Fibroblast of peridontal ligament (primary cell): ENCODE measurements around the gene ANO6.

Source experiments
- DNase-seq: peaks from one replicate; pipeline ENCODE4 v3.0.0-alpha.2; 2010; ENCODE audit errors: extremely low read depth

The ANO6 gene

DNA sequence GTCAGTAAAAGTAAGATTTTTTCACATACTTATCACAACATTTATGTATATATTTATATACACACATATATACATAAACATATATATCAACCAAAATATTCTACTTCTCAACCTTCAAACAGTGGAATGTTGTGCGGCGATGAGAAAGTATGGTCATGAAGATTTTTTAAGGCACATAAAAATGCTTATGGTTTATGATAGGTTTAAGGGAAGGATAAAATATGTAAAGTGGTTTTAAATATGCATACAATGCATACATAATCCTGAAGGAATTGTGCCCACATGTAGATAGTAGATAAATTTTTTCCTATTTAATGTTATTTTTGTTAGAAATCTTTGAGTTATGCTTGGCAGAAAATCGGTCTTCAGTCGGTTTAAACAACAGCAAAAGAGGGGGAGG, 182.7 kb downstream of the ANO6 start:
- DNase-seq: no peak

DNA sequence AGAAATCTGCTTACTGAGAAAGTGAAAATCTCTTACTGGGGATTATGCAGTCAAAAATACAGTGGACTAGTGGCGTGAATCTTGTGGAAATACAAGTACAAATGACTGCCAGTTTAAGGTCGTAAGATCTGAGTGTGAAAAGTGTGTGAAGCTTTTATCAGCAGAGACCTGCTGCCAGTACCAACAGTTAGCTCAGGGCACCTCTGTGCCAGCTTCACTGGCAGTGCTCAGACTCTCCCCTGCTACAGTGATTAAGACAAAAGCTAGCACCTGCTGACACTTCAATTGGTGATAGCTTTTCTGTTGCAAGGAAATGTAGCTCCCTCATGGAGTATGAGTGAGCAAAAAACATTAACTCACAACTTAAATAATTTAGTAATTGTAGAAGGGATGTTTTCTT, 185.1 kb downstream of the ANO6 start:
- DNase-seq: no peak

DNA sequence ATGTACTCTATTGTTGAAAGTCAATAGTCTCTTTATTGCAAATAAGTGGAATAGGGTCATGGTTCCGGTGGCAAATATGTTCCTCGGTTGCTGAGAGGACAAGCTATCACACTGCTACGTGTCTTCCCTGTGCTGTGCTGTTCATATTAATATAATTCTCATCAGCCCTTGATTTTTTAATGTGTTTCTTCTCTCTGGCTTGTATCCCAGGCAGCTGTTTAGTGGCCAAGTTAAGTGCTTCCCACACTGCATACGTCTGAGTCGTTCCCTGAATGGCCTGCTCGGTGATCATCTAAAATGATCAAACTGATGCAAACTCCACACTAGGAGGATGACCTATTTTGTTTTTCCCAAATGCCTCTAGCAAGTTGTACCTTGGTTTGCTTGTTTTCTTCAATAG, 186.4 kb downstream of the ANO6 start:
- DNase-seq: no peak

DNA sequence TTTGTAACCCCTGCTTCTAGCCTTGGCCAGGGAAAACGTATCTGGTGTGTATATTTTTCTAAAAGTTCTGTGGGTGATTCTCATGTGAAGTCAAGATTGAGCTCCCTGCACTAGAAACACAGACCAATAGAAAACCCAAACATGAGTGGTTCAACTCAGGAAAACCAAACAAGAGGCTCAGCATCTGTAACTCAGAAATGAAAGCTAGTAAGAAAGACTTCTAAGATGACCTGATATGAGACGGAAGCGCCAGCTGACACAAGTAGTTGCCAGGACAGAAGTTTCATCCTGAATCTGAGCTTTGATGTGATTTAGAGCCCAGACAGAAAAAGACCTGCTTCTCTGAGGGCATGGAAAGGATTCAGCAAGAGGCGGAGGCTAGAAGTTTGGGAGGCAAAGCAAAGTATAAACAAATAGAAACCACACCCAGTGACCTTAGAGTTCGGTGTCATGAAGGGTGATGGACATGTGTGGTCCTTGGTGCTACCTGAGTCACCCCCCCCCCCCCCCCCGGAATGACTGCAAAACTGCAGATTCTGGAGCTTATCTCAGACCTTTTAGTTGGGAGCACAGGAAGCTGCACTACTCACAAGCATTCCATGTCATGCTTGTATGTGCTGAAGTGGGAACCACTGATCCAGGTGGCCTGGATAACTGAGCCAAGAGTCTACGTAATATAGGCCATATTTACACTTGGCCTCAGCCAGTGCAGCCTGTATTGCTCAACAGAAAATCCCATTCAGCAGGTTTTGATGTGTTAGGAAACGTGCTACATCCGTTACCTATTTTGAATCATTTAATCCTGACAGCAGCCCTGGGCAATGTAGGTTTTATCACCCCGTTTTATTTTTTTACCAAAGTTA, 191.3 kb downstream of the ANO6 start:
- DNase-seq: no peak

DNA sequence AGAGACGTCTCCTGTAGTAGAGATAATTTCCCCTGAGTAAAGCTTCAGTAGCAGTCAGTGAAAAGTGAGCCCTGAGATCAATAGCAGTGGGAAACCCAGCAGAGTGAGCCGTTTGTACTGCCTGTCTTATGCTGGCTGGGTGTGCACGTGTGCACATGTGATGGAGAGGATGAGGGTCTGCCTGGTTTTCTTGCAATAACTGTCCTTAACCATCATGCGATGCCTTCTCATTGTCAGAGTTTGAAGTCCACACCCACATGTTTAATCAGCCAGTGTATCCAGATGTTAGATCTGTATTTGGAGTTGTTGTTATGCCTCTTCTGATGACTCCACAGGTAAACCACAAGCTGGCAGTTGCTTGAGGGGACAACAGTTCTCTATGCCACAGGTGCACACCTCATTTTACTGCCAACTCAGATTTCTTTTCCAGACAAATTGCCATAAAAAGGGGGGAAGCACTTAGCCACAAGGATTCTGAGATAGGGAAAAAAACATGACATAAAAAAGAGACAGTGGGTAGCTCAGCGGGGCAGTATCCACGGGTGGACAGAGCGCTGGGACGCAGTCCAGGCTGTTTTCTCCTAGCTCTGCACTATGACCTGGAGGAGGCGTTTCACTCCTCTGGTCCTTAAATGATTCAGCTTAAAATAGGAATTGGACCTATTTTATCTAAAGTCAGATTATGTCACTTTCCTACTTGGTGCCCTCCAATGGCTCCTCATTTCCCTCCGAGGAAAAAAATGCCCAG, 192.3 kb downstream of the ANO6 start:
- no peak for DNase-seq

DNA sequence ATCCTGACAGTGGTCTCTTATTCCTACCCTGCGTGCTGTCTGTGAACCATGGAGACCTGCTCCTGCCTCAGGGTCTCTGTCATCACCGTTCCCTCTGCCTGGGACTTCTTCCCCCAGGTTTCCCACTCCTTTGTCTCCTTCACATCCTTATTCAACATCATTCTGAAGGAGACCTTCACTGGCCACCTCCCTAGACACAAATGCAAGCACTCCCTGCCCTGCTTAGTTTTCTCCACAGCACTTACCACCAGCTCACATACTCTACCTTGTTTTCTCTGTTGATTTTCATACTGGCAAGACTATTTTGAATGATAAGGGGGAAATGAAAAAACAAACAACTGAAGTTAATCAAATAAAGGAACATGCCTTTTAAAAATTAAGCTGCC, 192.8 kb downstream of the ANO6 start:
- DNase-seq: no peak

DNA sequence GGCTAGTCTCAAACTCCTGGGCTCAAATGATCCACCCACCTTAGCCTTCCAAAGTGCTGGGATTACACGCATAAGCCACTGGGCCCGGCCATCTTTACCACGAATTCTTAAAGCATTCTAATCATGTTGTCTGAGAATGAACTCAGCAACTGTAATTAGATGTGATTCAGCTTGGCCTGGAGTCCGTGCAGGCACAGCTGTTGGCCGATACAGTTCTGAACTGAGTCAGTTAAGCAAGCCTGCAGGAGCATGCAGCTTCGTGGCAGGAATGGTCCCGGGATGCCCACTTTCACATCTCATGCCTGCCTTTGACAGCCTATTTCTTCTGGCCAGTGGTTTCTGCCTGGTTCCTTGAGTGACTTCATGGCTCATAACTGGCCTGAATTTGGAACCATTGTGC, 194.1 kb downstream of the ANO6 start:
- peak; percentile 94 for DNase-seq

DNA sequence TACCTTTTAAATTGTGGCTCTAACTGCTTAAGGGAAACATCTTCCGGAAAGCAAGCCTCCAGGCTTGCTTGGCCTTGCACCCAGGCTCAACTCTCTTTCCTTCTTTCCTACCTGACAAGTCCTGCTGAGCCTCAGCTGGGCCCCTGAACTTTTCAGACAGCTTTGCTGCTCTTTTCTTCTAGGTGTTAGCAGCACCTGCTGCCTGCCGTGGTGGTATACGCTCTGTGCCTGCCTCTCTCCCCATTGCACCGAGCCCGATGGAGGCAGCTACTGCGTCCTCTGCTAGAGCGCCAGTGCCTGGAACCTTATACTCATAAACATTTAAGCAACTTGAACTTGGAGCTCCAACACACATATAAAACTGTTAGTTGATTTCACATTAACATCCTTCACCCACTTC, 195.7 kb downstream of the ANO6 start:
- no peak for DNase-seq

DNA sequence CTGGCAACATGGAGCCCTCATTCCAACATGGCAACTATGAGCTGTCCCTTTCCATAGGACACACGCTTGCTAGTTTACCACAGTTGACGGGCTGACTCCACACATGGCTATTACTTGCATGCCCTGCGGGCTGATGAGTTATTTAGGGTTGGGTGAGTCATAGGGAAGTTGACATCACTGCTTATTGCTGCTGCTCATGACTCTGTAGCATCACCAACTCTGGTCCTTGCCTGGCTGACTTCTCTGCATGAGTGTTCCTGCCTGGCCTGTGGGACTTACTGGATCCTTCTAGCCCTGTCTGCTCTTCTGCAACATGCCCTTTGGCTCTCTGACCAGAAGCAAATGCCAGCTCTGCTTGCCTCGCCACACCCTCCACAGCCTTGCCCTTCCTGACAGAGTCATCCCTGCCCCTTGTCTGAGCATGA, 199.5 kb downstream of the ANO6 start:
- DNase-seq: peak; percentile 99

DNA sequence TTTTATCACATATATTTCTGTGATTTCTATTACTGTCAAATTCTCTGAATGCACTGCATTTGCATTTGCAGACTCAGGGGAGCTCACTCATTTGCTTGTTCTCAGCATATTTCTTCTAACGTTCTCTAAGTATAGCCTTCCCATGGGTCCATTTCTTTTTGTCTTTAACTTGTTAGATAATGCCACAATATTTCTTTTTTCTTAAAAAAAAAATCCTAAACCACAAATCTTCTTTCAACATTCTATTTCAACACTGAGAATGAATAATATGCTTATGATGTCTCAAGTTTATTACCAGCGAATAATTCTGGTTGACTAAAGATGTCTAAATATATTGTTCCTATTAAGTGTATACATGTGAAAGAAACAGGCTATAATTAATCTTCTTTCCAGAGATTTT, 200.2 kb downstream of the ANO6 start:
- peak; percentile 74 for DNase-seq

DNA sequence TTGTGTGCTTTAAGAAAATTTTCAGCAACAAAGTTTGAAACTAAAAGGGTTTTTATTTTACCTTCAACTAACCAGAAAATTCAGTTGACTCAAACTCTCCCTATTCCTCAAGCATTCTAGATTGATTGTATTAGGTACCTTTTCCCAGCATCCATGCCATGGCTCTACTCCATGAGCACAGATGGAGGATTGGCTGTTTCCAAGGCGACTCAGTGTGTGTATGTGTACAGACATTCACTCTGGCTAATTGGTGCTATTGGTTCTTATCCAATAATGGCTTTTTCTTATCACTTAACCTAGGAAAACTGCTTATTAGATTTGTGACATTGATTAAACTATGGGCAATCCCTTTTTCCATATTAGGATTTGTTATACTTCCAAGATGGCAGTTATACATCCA, 202.6 kb downstream of the ANO6 start:
- no peak for DNase-seq

DNA sequence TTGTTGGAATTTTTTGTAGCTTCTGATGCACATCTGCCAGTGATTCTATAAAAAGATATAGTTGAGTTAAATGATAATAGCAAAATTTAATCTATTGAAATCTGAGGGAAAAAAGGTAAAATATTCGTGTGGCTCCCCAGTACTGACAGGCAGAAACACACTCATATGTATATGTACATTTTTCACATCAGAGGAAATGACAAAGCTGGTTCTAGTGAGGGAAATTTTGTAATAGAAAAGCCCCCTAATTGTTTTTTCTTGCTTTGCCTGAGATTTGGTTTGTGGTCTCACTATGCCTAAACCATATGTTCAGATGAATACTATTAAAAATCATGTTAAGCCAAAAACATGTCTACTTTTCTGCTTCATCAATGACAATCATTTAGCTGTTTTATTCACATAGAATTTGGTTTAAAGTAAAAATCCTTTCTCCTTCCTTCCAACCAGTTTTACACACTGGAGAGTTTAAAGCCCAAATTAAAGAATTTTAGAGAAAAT, 203.5 kb downstream of the ANO6 start:
- DNase-seq: no peak

DNA sequence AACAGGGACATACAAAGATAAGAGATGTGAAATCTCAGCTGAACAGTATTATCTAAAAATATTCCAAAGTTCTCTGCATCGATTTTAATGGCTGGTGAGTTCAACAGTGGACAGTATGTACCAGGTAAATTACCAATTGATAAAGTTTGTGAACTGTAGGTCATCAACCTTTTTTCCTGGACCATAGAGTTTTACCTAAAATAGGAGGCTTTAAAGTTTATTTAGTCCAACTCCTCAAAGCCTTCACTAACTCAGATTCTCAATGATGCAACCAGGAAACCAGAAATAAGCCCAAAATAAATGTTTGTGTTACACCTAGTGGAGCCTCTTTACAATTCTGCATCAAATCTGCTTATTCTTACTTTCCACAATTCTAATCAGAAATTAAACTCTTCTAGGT, 205.8 kb downstream of the ANO6 start:
- DNase-seq: no peak

DNA sequence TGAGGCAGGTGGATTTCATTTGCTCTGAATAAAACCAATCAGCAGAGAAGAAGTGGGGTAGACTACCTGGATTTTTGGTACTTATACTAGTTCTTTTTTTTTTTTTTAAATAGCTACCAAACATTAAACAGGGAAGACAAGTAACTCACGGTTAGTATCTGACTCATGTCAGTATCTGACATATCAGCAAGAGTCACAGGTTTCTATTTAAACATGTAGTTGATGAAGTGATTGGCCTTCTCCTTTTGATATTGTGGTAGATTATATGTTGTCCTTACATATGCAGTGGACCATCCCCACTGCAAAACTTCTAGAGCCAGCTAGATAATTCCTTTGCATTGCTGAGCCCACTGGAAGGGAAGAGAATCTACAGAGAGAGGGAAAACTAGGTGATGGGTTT, 208.0 kb downstream of the ANO6 start:
- DNase-seq: no peak

DNA sequence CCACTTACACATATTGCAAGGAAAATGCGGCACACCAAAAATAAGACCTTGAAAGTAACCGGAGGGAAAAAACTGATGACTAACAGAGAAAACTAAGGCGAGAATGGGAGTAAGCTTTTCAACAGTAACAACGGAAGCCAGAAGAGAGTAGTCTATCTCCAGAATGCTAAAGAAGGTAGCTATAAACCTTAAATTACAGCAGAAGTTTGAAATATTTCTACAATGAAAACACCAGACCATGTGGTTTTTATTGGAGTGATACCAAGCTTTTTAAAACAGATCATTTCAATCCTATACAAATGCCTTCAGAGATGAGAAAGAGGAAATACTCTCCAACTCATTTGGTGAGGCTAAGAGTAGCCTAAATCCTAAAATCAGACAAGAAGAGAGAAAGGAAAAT, 209.5 kb downstream of the ANO6 start:
- DNase-seq: peak; percentile 83

DNA sequence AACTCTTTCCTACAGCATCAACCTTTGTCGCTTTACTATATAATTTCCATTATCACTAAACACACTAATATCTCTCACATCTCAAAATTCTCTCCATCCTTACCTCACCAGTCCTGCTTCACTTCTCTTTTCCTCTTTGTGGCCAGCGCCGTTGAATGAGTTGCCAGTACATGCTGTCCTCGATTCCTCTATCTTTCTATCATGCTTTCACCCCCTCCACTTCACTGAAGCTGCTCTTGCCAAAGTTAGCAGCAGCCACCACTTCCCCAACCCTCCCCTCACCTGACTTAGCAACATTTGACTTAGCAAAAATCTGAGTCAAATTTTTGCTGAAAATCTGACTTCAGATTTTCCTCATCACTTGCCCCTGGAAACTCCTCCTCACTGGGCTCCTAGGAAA, 210.4 kb downstream of the ANO6 start:
- no peak for DNase-seq

DNA sequence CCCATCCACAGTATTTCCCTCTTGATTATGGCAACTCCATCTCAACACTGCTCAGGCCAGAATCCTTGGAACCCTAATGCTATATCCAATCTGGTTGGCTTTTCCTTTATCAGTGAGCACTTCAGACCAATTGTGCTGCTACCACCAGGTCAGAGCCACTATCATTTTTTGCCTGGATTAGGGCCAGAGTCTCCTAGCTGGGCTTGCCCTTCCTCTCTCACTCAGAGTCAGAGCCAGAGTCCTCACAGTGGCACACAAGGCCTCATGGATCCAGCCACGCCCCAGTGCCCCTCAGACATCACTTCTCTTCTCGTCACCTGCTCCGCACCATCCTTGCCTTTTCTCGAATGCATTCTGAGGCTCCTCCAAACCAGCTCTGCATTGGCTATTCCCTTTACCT, 211.1 kb downstream of the ANO6 start:
- DNase-seq: no peak

DNA sequence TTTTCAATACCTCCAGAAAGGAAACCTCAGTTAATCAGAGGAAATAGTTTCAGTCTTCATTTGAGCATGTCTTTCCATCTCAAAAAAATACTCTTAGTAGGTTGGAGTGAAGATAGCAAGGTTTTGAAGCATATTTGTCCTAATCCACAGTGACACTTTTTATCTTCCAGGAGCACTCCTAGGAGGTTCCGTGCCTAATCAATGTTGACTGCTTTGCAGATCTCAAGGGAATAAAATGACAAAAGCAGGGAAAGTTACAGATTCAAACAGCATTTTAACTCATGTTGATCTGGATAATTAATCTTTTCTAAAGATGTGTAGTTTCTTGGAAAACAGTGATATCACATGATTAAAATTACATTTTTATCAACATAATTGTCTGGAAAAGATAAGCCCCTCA, 213.9 kb downstream of the ANO6 start:
- DNase-seq: no peak

DNA sequence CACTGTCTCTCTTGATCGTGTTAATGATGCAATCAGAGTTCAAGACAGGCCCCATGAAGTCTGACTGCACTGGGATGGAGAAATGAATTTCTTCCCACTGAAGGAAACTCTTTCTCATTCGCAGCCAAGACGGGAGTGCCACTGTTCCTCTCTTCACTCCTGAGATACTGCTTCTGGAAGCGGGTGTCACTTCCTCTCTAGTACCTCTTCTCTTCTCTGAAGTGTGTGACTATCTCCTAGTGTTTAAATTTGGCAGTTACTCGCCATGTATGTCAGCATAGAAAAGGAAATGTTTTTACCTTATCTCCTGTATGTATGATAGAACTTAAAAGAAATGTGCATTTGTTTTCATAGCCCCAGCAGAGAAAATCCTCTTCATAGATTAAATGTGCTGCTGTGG, 215.2 kb downstream of the ANO6 start:
- DNase-seq: no peak

DNA sequence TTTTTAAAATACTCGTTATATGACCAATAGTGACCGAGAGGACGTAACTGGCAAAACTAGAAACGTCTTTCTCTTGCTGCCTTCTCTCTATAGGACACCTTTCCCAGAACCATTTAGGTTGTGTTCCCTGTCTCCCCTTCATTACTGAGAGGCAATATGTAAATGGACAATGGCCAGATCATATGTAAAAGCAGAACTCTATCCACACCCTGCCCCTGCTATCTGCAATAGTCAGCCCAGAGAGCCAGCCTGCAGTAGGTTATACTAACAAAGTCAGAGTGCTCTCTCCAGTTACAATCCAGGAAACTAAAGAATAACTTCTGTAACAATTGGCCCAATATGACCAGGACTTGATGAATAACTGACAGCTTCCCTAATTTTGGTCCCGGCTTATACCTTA, 216.8 kb downstream of the ANO6 start:
- DNase-seq: no peak

DNA sequence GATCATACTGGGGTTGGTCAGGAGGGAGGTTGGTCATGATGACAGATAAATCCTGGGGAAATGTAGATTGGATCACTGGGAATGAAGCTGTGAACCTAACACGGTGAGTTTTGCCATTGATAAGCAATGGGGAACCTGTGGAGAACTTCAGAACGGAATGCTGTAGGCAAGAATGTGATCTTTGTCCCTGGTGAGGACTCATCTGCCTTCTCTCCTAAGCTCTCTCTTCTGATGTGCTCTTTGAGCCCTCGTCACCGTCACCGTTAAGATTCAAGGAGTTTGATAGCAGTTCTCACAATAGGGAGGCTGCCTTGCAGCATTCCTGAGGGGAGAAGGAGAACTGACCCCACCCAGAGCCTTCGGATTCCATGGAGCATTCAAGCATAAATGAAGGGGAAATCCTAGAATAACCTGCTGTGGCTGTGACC, 217.6 kb downstream of the ANO6 start:
- no peak for DNase-seq

DNA sequence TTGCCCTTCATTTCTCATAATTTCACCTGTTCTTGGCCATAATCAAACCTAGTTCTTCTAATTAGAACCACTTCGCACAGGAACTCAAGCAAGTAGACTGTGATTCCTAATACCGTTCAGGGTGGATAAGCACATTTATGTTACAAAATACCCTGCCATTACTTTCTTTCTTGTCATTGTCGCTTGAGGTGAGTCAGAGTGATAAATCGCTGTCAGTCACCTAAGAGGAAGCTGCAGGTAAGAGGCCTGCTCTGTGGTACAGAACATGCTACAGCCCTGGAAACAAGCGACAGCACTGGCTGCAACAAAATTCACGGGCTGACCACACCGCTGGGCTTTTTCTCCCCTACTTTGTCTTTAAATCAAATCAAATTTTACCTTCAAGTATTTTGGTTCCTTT, 218.2 kb downstream of the ANO6 start:
- DNase-seq: no peak
